Lower leg skin (tissue), 4 donors: Measurements from ENCODE around the gene PPP1R8. TPM values are rescaled to one million over a fixed set of nuclear protein-coding genes. Genes with fewer than 3 reads are reported as not detected.
A peak's percentile ranks its signal among the peaks of the same experiment; 100 is the strongest.

ENCODE experiments used
- DNase-seq, 2 donors: peaks; one replicate each; pipeline ENCODE4 v3.0.0-alpha.2; 2019; ENCODE audit warnings: low spot score in 2 of 2
- H3K4me3 ChIP-seq: fragments of 200-600 bp; sonication (generic); 2 replicates; pipeline ENCODE4 v1.5.1; 2017; ENCODE audit warnings: mild to moderate bottlenecking, low read depth; ENCODE audit not compliant: poor library complexity, severe bottlenecking
- POLR2A ChIP-seq, 2 donors: fragments of 450-650 bp; IDR thresholded peaks; one replicate each; pipeline ENCODE4 v1.6.1; 2016 to 2017; ENCODE audit warnings: antibody characterized with exemption in 2 of 2, mild to moderate bottlenecking in 1 of 2, moderate library complexity in 1 of 2
- WGBS, 2 donors: methylation state at CpG; one replicate each; pipeline ENCODE4 v1.1.5; 2018; 5-methylcytosine and 5-hydroxymethylcytosine counted together
- intact Hi-C: fragments of 100-400 bp; cut with DNase I; formaldehyde crosslinking; loops from one replicate; pipeline ENCODE4 v1.15.0; 2023; ENCODE audit warnings: low total_unique reads
- total RNA-seq, 4 donors: library from RNA; depleted of rRNA; stranded (reverse); fragments of >200 nt; gene quantifications; one replicate each; pipeline ENCODE4 v1.1.0, GENCODE V29; 2016
- TF ChIP-seq, protein P1 (sequence below), 3 donors: fragments of 450-650 bp; IDR thresholded peaks; one replicate each; pipeline ENCODE4 v1.5.1; 2016; ENCODE audit warnings: antibody characterized with exemption in 3 of 3, mild to moderate bottlenecking in 3 of 3, moderate library complexity in 2 of 3

The PPP1R8 gene
- total RNA-seq, 4 donors from 2014 or later: 25.1 to 49.1 (median 42.0) TPM

DNA sequence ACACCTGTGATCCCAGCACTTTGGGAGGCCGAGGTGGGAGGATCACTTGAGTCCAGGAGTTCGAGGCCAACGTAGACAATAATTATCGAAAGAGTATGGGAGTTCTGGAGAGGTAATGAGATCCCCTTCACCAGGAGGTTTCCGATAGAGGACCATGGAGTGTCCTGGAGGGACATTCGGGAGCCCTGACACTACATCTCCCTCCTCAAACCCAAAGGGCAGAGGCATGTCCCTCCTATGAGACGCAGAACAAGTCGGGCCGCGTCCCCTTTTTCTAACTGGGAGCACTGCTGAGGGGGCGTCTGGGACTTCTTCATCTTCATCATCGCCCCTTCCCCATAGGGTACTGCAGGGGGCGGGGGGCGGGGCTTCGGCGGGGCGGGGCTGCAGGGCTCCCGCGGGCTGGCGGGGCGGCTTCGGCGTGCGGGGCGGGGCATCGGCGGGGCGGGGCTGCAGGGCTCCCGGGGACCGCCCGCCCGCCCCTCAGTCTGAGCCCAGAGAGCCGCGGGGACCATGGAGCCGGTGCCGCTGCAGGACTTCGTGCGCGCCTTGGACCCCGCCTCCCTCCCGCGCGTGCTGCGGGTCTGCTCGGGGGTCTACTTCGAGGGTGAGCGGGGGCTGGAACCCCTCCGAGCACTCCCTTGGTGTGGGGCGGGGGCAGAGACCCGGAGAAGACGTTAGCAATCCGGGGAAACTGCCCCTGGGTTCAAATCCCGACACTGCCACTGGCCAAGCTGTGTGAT, 41.6 kb downstream of the PPP1R8 start, which contains the start of gene THEMIS2:
TSS of gene THEMIS2 (plus strand) at position 486 of the 743 bp plus-strand sequence. CDS start at position 514, 28 bp downstream.
- intact Hi-C loops: no loop called here
- peak in 1 of 2 donors; percentile 61 for TF ChIP-seq POLR2A (IDR thresholded peaks at IDR 0.05)
- TF ChIP-seq, protein P1, sequence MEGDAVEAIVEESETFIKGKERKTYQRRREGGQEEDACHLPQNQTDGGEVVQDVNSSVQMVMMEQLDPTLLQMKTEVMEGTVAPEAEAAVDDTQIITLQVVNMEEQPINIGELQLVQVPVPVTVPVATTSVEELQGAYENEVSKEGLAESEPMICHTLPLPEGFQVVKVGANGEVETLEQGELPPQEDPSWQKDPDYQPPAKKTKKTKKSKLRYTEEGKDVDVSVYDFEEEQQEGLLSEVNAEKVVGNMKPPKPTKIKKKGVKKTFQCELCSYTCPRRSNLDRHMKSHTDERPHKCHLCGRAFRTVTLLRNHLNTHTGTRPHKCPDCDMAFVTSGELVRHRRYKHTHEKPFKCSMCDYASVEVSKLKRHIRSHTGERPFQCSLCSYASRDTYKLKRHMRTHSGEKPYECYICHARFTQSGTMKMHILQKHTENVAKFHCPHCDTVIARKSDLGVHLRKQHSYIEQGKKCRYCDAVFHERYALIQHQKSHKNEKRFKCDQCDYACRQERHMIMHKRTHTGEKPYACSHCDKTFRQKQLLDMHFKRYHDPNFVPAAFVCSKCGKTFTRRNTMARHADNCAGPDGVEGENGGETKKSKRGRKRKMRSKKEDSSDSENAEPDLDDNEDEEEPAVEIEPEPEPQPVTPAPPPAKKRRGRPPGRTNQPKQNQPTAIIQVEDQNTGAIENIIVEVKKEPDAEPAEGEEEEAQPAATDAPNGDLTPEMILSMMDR (IDR thresholded peaks at IDR 0.05): no peak
- WGBS, 2 donors: 20 to 23% methylated on average over 22 to 24 of the region's 53 CpGs
- peak in 1 of 2 donors; percentile 93 for DNase-seq
- peak within 1 kb of the TSS; percentile 68 for H3K4me3 ChIP-seq

DNA sequence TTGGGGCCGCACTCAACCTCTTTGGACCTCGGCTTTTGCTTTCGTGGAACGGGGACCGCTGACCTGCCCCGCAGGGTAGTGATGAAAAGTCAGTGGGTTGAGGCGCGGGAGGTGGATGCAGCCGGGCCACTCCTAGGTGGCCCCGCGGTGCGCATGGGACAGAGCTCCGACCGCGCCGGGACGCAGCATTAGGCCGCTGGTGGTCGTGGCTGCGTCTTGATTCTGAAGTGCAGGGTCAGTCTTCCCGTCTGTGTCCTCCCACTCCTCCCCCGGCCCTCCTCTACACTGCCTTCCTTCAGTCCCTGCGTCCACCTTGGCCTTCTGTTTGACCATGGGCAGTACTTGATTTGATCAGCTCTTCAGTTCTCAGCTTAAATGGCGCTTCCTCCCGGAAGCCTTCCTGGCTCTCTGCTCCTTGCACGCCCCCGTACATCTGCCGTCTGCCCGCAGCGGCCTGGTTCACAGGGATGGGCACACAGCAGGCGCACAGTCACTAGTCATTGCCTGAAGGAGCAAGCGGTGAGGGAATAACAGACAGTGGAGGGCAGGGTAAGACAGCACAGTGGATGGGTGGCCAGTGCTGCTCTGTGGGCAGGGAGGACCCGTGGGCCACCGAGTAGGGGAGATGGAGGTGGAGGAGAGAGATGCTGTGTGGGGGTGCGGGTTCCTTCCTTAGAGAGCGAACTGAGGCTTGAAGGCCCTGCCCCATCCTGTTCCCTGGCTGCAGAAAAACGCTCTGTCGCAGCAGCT, 42.4 kb downstream of the PPP1R8 start:
- intact Hi-C loops: no loop called here
- TF ChIP-seq, protein P1 (IDR thresholded peaks at IDR 0.05): no peak
- TF ChIP-seq POLR2A (IDR thresholded peaks at IDR 0.05): no peak
- DNase-seq: peak in 1 of 2 donors; percentile 81
- H3K4me3 ChIP-seq: peak overlapping the region; percentile 68
- WGBS, 2 donors: 15% methylated on average over 34 to 38 of the region's 38 CpGs

DNA sequence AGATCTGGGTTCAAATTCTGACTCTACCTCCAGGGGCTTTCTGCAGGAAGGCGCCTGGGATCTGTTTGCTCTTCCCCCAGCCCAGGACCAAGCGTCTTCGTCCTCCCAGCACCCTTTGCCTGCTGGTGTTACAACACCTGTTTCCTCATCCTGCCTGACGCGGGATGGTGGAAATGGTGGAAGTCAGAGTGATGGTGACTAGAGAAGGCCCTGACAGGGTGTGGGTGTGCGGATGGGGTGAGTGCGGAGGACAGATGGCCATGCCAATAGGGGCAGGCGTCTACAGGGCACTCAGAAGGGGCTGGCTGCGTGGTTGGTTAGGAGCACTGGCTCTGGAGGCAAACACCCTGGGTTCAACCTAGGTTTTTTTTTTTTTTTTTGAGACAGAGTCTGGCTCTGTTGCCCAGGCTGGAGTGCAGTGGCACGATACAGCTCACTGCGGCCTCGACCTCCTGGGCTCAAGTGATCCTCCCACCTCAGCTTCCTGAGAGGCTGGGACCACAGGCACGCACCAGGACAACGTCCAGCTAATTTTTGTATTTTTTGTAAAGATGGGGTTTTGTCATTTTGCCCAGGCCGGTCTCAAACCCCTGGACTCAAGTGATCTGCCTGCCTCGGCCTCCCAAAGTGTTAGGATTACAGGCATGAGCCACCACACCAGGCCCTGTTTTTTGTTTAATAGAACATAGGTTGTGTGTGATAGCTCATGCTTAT, 43.2 kb downstream of the PPP1R8 start:
- WGBS, 2 donors: 81 to 85% methylated on average over 16 of the region's 16 CpGs
- TF ChIP-seq, protein P1 (IDR thresholded peaks at IDR 0.05): no peak
- no peak for TF ChIP-seq POLR2A (IDR thresholded peaks at IDR 0.05)
- no peak overlapping the region for H3K4me3 ChIP-seq
- intact Hi-C loops: no loop called here
- peak in 1 of 2 donors; percentile 75 for DNase-seq

DNA sequence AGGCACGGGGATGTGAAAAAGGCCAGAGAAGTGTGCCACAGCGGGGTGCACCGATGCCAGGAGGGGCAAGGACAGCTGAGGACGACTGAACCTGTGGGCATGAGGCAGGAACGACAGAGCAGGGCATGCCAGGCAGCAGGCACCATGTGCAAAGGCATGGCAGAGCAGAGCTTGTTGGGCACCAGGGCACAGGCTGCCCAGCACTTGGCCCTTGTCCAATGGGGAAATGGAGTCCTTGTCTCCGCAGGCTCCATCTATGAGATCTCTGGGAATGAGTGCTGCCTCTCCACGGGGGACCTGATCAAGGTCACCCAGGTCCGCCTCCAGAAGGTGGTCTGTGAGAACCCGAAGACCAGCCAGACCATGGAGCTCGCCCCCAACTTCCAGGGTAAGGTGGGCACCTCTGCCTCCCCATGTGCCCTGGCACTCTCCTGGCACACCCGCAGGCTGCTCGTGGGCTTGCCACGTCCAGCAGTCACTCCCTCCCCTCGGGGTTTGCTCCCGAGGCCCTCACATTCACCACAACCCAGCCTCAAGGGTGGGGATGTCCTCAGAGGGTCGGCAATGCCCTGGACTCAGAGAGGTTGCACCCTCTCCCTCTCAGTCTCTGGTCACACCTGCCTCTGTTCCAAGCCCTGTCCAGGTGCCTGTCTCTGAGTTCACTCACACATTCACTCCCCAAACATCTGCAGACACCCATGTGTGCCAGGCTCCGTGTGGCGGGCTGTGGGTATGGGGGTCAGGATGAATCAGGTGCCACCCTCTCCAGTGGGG, 45.9 kb downstream of the PPP1R8 start:
- intact Hi-C loops: no loop called here
- 76 to 84% methylated on average over 16 to 17 of the region's 18 CpGs for WGBS, 2 donors
- TF ChIP-seq POLR2A (IDR thresholded peaks at IDR 0.05): no peak
- TF ChIP-seq, protein P1 (IDR thresholded peaks at IDR 0.05): no peak
- no peak overlapping the region for H3K4me3 ChIP-seq
- no peak for DNase-seq

DNA sequence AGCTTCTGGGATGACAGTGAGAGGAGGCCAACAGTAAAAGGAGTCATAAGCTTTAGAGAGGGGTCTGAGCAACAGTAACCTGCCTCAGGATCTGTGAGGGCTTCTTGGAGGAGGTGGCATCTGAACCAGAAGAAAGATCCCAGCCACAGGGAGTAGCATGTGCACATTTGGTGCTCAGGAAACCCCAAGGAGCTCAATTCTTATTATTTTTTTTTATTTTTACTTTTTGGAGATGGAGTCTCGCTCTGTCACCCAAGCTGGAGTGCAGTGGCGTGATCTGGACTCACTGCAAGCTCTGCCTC, 46.5 kb downstream of the PPP1R8 start:
- WGBS, 2 donors: 100% methylated on average over 2 of the region's 2 CpGs
- no peak for DNase-seq
- H3K4me3 ChIP-seq: no peak overlapping the region
- TF ChIP-seq POLR2A (IDR thresholded peaks at IDR 0.05): no peak
- TF ChIP-seq, protein P1 (IDR thresholded peaks at IDR 0.05): no peak
- intact Hi-C loops: no loop called here
